Epidermal melanocyte (primary cell): ENCODE results near the gene DCTPP1.
A peak's percentile ranks its signal among the peaks of the same experiment; 100 is the strongest.

ENCODE experiments used
- DNase-seq: peaks from one replicate; pipeline ENCODE4 v3.0.0; 2011; ENCODE audit warnings: low spot score; ENCODE audit not compliant: insufficient read length

Gene DCTPP1

GRCh38 chr16:30447512-30448226 lies 17.8 kb upstream of the DCTPP1 start:
- DNase-seq = no peak

GRCh38 chr16:30446203-30446595 lies 16.4 kb upstream of the DCTPP1 start:
- DNase-seq = no peak

GRCh38 chr16:30445408-30446202 lies 15.8 kb upstream of the DCTPP1 start, which contains the start of gene SEPHS2:
Gene SEPHS2, minus strand, starts transcription at chr16:30445874. Its CDS starts 147 bp downstream, at chr16:30445727.
- DNase-seq = peak; percentile 91

GRCh38 chr16:30445149-30445407 lies 15.2 kb upstream of the DCTPP1 start:
- DNase-seq = no peak

GRCh38 chr16:30444231-30445148 lies 14.7 kb upstream of the DCTPP1 start:
- no peak for DNase-seq

GRCh38 chr16:30443631-30444030 lies 13.8 kb upstream of the DCTPP1 start:
- no peak for DNase-seq

- DNase-seq = no peak
These were observed 10.0 kb upstream of the DCTPP1 start for GRCh38 chr16:30439720-30440348.

- no peak for DNase-seq
These were observed 9.0 kb upstream of the DCTPP1 start for GRCh38 chr16:30438835-30439234.

GRCh38 chr16:30437511-30438046 lies 7.7 kb upstream of the DCTPP1 start:
- no peak for DNase-seq

- no peak for DNase-seq
These were observed 5.0 kb upstream of the DCTPP1 start for GRCh38 chr16:30434852-30435251.

- no peak for DNase-seq
These were observed 669 bp upstream of the DCTPP1 start for GRCh38 chr16:30430428-30430970.

GRCh38 chr16:30429418-30429677 lies 482 bp downstream of the DCTPP1 start:
- no peak for DNase-seq

GRCh38 chr16:30428055-30428454 lies 1.8 kb downstream of the DCTPP1 start:
- no peak for DNase-seq

GRCh38 chr16:30421010-30421409 lies 8.8 kb downstream of the DCTPP1 start:
- no peak for DNase-seq

GRCh38 chr16:30418350-30419181 lies 11.3 kb downstream of the DCTPP1 start:
- DNase-seq = no peak

GRCh38 chr16:30417529-30418349 lies 12.1 kb downstream of the DCTPP1 start:
- DNase-seq = no peak

- no peak for DNase-seq
These were observed 13.0 kb downstream of the DCTPP1 start for GRCh38 chr16:30416624-30417528.

GRCh38 chr16:30416047-30416603 lies 13.7 kb downstream of the DCTPP1 start:
- DNase-seq = no peak
